HFF-Myc (cell line): Measurements from ENCODE around the gene PZP.
A peak's percentile ranks its signal among the peaks of the same experiment; 100 is the strongest.

ENCODE experiments used
- DNase-seq: peaks from one replicate; pipeline ENCODE4 v3.0.0-alpha.2; 2011; ENCODE audit warnings: low read depth; ENCODE audit errors: extremely low read depth
- H3K4me3 ChIP-seq: replicated peaks from 2 replicates; pipeline ENCODE4 v1.5.1; 2011; ENCODE audit warnings: low read depth, mild to moderate bottlenecking, control low read depth, low read length
- CTCF ChIP-seq: IDR thresholded peaks from 2 replicates; pipeline ENCODE4 v1.5.1; 2012; ENCODE audit warnings: mild to moderate bottlenecking, low read depth, low read length, control low read depth; ENCODE audit errors: missing control alignments

Gene PZP

GRCh38 chr12:9163392-9163791 lies 44.8 kb downstream of the PZP start:
- no peak for TF ChIP-seq CTCF
- DNase-seq = no peak
- H3K4me3 ChIP-seq = no peak overlapping the region

DNA sequence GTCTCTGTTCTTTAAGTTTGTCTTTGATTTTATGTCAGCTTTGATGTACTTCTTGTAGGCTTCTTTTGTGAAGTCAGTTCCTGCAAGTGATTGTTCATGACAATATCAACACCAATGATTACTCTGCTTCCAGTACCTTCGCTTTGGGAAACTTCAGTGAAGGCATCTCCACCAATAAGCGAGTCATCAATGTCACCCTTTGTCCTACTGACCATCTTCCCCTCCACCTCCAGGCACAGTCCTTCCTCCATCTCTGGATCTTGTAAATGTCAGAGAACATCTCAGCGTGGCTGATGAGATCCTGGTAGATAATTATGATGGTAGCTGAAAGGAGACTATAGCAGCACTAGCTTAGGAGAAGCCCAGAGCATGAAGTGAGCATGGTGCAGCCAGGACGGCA lies 52.1 kb downstream of the PZP start:
- DNase-seq = no peak
- no peak for TF ChIP-seq CTCF
- H3K4me3 ChIP-seq = no peak overlapping the region

DNA sequence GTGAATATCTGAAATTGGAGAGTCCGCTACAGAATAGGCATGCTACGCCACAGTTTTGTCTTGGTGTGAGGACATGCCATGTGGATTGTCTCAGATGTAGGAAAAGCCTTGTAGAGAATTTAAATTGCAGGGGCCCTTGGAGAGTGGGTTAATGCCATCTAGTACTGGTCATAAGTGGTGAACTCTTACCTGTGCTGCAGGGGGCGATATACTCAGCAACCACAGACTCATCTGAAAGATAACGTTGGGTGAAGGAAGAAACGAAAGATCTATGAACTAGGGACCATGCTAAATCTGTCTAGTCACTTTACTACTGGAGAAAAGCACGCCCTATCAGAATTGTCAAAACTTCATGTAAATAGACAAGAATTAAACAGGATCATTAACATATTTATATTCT lies 58.8 kb downstream of the PZP start:
- no peak overlapping the region for H3K4me3 ChIP-seq
- DNase-seq = no peak
- TF ChIP-seq CTCF = peak; percentile 2

GRCh38 chr12:9148926-9149325 lies 59.3 kb downstream of the PZP start:
- H3K4me3 ChIP-seq = no peak overlapping the region
- DNase-seq = no peak
- TF ChIP-seq CTCF = no peak

GRCh38 chr12:9147461-9147860 lies 60.7 kb downstream of the PZP start:
- DNase-seq = no peak
- no peak overlapping the region for H3K4me3 ChIP-seq
- TF ChIP-seq CTCF = no peak

DNA sequence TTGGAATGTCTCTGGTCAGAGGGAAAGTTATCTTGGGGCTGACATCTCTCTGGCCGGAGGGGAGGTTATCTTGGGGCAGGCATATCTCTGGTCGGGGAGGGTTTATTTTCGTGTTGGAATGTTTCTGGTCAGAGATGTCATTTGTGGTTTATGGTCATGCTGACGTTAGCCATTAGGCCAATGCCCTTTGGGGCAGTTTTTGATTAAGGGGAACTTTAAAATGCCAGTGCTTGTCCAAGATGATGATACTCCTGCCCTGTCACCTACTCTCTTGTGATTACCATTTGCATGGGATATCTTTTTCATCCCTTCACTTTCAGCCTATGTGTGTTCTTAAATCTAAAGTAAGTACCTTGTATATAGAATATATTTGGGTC lies 63.5 kb downstream of the PZP start:
- no peak for TF ChIP-seq CTCF
- DNase-seq = no peak
- H3K4me3 ChIP-seq = no peak overlapping the region

GRCh38 chr12:9143929-9144729 lies 64.1 kb downstream of the PZP start:
- no peak for DNase-seq
- no peak for TF ChIP-seq CTCF
- H3K4me3 ChIP-seq = no peak overlapping the region
